Measurements from ENCODE around the gene AFAP1.

Gene AFAP1

DNA sequence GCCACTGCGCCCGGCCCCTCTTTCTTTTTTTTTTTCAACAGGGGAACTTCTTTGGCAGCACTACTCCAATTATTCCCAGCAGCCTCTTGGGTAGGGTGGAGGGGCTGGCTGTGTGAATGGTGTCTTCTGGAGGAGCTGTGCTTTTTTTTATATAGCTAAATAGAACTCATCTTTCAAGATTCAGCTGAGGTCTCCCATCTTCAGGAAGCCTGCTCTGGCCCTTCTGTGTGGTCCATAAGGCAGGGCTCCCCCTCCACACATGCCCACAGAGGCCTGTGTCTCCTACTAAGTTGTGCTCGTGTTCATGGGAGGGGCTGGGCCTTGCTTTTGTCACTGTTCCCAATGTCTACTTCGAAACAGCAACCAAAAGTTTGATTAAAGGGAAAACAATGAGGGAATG lies 116.8 kb downstream of the AFAP1 start:
- DNase-seq (ENCODE audit: low read depth in 2 of 3, low spot score in 2 of 3), result no peak

DNA sequence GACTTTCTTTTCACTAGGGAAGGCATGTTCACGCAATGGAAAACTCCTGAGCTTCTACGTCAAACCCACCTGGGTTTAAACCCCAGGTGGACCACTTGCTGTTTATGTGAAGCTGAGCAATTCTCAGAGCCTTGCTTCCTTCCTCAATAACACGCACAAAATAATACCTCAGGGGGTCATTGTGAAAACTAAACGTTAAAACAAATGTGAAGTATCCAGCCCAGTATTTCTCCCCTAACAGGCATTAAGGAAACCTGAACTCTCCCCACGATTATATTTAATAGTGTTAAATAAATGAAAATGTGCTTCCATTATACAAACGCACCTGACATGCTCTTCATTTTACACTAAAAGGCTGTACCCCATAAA lies 117.5 kb downstream of the AFAP1 start:
- DNase-seq (ENCODE audit: low read depth in 2 of 3, low spot score in 2 of 3), result no peak

DNA sequence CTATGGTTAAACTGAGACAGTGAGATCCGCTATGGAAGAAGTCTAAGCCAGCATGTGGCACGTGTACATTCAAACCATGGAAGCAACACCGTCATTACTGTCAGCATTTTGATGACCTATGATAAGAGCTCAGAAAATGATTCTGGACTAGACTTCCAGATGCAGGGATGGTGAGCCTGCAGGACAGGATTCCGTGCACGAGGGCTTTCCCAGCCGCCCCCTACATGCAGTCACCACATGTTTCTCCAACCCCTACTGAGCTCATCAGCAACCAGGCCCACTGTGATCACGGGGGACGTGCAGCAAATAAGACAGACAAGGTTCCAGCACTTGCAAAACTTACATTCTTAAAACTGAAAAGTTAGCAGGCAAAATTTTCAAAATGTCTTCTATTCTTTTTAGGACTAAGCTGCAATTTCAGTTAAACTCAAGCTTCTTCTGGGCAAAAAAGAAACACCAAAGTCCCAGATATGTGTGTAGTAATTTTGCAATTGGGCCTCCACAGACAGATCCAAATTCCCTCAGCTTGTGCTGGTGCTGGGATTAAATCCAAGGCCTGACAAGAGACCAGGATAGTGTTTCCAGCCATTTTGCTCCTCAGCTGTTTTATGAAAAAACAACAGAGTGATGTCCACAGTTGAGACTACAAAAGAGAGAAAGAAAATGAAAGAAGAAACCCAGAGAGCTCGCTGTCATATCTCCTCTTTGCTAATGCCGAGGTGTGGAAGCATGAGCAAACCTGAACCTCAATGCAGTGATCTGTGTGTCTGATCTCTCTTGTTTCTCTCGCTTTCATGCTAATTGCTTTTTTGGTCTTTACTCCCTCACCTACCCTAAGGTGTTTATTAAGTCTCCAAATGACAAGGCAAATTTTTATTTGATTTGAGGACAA lies 118.2 kb downstream of the AFAP1 start:
- DNase-seq (ENCODE audit: low read depth in 2 of 3, low spot score in 2 of 3), result no peak

DNA sequence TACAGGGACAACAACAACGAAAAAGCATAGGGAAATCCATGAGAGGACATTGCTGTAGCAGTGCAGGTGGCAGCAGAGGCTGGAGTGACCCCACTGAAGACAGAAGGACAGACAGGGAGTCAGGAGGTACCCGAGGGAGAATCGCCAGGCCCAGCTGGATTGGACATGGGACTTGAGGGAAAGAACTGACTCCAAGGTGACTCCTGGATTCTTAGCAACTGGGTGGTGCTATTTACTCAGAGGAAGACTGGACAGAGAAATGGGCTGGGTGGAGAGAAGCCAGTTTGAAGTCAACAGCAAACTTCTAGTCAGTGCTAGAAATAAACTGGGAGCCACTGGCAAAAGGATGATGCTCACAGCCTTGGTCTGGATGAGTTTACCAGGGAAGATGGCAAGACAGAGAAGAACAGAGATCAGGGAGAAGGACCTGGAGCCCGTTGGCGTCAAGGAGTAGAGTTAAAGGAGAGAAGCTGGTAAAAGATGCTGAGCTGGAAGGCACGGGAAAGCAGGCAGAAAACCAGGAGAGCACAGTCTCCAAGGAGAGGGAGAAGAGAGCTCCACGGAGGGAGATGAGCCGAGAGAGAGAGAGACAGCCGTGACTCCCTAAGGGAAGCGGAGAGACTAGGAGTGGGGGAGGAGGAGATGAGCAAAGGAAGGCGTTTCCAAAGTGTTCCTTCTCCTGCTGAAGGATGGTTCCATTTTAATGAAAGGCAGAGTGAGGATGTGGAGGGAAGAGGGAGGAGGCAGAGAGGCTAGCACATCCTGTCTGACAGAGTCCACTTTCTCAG lies 119.4 kb downstream of the AFAP1 start:
- no peak for DNase-seq (ENCODE audit: low read depth in 2 of 3, low spot score in 2 of 3)

DNA sequence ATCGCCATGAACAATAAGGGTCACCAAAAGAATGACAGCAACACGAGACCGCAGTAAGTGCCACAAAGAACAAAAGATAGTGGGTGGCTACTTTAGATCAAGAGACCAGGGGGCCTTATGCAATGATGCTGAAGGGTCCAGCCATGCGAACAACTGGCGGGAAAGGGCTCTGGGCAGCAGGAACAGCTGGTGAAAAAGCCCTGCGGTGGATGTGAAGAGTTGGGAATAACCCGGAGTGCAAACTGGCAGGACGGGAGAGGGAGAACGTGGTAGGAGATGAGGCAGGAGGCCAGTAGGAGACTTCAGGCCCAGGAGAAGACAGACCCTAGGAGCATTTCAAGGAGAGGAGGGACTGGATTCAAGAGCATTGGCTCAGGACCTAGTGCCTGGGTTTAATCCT lies 120.2 kb downstream of the AFAP1 start:
- no peak for DNase-seq (ENCODE audit: low read depth in 2 of 3, low spot score in 2 of 3)

DNA sequence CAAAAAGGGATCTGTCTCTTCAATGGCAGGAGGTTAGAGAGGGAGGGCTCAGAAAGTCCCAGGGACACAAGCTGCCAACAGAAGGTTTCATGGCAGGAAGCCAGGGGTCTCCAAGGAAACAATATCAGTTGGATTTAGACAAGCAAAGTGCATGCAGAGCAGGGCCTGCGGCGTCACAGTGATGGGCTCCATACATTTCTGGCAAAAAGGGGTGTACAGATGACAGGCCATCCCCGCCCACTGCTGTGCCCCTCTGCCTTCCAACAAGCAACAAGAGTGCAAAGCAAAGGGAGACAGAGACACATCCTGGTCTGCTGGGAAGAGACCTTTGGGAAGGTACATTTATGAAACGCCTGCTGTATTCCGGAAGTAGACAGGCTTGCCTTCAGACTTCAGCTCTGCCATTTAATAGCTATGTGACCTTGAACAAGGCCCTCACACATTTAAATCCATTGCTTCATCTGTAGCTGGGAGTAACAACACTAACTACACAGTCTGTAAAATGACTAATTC lies 121.2 kb downstream of the AFAP1 start:
- no peak for DNase-seq (ENCODE audit: low read depth in 2 of 3, low spot score in 2 of 3)

DNA sequence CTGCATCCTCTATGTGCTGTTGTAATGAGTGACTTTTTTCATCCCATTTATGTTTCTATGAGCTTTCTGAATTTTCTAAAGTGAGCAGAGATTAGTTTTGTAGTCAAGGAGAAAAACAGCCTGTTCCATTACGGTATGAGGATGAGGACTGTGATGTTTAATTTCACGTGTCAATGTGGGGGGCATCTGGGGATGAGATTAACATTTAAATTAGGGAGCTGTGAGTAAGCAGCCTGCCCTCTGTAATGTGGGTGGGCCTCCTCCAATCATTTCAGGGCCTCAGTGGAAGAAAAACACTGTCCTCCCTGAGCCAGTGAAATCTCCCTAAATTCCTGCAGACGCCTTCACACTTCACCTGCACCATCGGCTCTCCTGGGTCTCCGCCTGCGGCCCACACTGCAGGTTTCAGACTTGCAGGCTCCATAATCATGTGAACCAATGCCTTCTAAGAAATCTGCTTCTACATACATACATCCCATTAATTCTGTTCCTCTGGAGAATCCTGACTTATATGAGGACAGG lies 121.7 kb downstream of the AFAP1 start:
- no peak for DNase-seq (ENCODE audit: low read depth in 2 of 3, low spot score in 2 of 3)

DNA sequence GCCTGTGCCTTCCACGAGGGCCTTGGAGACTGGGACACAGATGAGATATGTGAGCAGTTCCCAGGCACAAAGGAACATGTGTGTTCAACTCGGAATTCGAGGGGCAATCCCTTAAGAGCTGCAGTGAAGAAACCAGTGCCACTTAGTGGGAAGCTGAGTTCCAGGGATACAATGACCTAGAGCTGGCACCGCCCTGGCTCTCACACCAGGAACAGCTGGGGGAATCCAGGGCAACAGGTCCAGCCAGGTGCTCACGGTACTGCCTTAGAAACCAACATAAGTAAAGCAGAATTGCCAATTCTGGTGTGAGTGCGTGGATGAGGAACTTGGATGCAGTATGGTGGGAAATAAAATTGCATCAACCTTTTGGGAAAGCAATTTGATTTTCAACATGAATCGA lies 122.9 kb downstream of the AFAP1 start:
- no peak for DNase-seq (ENCODE audit: low read depth in 2 of 3, low spot score in 2 of 3)

DNA sequence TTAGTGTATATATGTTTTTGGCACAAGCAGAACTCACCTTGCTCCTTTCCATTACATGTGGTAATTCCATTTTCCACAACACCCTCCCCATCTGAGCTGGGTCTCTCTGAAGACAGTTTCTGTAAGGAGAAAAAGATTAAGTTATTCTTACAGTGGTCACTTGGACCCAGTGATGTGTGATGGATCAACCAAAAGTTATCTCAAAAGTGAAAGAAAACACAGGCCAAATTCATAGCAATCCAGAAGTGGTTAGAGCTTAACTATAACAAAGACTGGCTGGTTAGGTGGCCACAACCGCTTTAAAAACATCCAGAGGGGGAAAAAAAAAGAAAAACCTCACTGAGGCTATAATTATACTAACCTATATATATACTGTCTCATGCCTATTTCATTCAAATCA lies 123.7 kb downstream of the AFAP1 start:
- no peak for DNase-seq (ENCODE audit: low read depth in 2 of 3, low spot score in 2 of 3)

DNA sequence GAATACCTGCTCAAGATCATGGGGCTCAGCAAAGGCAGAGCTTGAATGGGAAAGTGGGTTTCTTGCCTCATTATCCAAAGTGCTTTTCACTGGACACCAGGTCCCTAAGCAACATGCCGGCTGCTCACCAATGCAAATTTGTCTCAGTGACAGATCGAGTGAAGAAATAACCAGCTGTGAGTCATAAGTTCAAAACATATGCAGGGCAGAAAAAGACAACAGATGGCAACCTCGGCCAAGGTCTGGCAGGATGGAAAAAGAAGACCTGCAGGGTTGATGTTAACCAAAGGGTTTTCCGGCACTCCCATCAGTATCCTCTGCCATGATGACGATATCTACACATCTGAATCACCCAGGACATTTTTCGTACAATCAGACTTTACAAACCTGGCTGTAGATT lies 124.1 kb downstream of the AFAP1 start:
- DNase-seq (ENCODE audit: low read depth in 2 of 3, low spot score in 2 of 3), result no peak

DNA sequence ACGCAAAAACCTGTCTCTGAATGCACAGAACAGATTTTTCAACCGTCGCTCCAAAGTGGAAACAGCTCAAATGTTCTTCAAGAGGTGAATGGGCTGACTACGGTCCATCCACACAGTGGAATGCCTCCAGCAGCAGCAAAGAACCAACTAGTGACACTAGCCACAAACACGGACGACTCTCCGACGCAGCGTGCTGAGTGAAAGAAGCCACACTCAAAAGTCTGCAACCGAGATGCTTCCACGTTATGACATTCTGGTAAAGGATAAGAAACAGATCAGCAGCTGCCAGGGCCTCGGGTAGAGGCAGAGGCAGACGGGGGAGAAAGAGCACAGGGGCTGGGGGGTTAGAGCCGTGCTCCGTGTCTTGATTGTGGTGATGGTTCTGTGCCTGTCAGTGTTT lies 125.2 kb downstream of the AFAP1 start:
- no peak for DNase-seq (ENCODE audit: low read depth in 2 of 3, low spot score in 2 of 3)

DNA sequence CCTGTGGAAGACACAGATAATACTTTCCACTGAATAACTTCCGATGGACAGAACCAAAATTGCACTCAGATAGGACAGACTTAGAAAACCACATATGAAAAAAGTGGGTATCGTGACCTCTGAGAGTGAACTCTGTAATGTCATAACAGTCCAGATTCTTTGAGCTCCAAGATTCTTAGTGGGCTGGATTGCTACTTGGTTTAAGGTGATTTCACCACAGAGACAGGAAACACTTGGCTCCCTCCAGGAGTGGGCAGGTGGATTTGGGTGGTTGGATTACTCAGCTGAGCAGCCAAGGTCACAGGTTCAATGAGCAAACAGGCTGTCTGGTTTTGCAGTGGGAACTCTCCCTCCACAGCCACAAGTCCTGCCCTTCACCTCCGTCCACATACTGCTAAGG lies 126.0 kb downstream of the AFAP1 start:
- no peak for DNase-seq (ENCODE audit: low read depth in 2 of 3, low spot score in 2 of 3)

DNA sequence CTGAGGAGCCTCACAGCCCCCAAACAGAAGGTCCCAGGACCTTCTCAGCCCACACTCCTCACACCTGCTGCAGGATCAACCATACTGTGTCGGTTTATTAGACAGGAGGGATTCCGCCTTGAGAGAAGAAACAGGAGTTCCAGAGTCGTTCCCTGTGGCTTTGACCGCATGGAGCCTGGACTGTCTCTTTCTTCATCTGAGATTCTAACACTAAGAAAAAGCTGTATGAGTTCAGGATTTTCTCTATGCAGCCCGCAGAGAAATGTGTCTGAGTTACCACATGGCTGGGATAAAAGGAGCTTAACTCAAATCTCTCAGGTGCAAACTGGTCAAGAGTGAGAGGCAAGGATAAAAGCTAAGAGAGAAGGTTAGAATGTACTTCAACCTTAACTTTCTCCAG lies 126.7 kb downstream of the AFAP1 start:
- no peak for DNase-seq (ENCODE audit: low read depth in 2 of 3, low spot score in 2 of 3)

DNA sequence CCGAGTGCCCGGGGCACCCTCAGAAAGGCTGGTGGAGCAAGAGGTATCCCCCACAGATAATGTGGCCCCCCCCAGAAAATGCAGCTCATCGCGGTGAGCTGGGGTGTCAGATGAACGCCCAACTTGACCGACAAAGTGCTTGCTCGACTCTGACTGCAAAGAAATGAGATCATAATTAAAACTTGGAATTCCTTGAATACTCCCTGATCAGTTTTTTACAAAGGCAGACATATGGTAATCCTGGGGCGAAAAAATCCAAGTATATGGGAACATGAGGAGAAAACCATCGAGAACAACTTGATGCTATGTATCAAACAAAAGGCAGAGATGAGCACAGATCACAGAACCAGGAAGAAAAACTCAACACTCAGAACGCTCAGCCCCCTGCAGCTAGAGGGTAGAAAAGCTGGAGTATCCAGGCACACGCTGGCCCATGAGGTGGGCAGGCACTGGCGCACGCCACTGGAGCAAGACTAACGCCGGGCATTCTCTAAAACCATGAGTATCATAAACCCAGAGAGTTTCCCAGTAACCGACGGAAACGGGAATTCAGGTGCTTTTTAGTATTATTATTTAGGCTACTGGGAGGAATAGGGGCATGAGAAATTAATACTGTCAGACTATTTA lies 127.3 kb downstream of the AFAP1 start:
- DNase-seq (ENCODE audit: low read depth in 2 of 3, low spot score in 2 of 3), result no peak

DNA sequence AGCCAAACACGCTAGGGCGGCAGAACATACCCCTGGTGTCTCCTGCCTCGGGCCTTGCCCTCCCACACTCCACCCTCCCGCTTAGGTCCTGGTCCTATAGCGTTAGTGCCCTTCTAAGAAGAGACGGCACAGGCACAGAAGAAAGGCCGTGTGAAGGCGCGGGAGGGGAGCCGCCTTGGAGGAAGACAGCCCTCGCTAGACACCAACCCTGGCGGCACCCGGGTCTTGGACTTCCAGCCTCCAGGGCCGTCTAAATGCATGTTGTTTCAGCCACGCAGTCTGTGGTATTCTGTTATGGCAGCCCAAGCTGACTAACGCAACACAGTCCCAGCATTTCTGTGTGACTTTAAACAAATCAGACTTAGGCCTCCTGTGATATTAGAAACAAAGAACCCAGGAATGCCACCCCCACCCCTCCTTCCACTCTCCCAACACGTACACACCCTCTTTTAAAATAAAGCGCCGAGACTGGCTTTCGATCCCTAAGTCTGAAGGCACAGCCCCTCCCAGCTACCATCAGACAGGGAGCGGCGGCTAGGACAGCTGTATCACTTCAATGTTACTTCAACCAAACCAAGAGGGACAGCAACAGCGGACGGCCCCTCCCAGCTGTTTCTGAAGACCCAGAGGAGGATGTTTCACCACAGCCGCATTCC lies 128.0 kb downstream of the AFAP1 start:
- no peak for DNase-seq (ENCODE audit: low read depth in 2 of 3, low spot score in 2 of 3)

DNA sequence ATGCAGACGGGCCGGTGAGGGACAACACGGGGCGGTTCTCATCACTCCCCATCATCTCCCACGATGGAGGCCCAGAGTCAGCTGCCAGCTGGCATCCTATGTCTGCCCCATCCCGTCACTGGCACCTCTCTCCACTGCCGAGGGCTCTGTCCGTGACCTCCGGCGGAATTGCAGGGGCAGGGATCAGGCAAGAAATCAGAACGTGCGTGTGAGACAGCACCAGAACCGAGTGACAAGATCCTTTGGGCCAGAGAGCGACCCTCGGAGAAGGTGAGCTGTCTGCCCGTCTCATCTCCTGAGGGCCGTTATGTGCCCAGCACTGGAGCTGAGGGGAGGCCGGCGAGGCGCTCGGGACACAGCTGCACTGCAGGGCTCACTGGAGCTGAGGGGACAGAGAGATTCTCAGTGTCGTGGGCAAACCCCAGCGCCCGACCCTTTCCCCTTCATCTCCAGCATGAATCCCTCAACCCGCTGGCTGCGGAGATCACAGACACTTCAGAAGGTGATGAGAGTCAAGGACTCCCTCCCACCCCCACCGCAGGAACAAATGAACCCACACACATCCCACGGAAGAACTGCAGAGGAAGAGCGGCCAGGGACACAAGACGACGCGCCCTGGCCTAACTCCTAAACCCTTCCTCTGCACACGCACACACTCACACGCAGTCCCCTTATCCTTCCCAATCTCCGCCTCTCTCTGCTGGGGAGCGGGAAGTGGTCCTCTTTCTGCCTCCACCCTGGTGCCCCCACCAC lies 128.7 kb downstream of the AFAP1 start:
- DNase-seq (ENCODE audit: low read depth in 2 of 3, low spot score in 2 of 3), result no peak

DNA sequence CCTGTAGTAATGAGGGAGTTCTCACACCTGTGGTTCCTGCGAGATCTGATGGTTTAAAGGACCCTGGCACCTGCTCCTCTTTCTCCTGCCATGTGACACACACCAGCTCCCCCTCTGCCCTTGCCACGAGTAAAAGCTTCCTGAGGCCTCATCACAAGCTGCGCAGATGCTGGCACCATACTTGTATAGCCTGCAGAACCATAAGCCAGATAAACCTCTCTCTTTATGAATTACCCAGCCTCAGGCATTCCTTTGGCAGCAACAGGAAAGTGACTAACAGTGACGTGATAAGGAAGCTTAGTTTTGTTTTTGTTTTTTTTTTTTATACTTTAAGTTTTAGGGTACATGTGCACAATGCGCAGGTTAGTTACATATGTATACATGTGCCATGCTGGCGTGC lies 130.9 kb downstream of the AFAP1 start:
- no peak for DNase-seq (ENCODE audit: low read depth in 2 of 3, low spot score in 2 of 3)

DNA sequence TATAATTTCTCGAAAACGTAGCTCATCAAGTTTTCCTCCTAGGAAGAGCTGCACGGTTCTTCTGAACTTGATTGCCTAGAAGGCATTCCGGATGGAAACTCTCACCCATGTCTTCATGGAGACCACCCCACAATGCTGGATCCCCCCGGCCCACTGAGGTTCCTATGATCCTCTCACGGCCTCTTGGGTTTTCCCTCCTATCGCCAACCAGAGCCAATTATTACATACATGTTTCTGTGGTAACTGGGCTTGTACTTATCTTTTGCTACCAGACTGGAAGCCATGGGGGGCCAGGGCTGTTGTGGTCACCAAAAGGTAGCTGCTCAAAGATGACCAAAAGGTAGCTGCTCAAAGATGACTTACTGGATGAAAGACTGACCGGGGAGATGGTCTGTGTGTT lies 131.5 kb downstream of the AFAP1 start:
- no peak for DNase-seq (ENCODE audit: low read depth in 2 of 3, low spot score in 2 of 3)

DNA sequence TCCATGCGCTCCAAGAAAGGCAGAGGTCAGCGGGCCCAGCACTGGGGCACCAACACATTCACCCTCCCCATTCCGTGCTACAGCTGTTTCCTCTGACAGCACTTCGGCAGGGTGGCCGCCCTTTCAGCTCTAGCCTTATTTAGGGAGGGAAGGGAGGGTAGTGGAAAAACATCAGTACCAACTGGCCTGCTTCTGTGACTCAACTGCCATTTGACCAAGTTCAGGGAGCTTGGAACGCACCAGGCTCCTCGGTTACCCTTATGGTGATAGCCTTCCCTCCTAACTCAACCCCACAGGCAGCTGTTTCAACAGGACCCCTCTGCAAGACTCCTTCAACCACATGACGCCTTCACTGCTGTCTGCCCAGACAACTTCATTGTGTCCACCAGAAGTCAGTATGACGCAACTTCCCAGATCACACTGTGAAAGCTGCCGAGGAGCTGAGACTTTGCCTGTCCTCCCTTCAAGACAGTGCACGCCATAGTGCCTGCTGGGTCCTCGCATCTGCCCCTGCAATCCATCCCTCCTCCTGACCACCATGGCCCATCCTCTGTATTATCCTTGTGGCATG lies 132.2 kb downstream of the AFAP1 start:
- DNase-seq (ENCODE audit: low read depth in 2 of 3, low spot score in 2 of 3), result no peak

All from activated CD8-positive, alpha-beta memory T cell treated with anti-CD3 and anti-CD28 coated beads for 48 hours (primary cell).